ENCODE data around the gene RETREG1.

GRCh38 chr5:16461026-16461425, 155.8 kb downstream of the RETREG1 start:
- TF ChIP-seq EZH2 (IDR thresholded peaks at IDR 0.05; ENCODE audit: borderline replicate concordance, low read length) (no peak), CTCF (IDR thresholded peaks at IDR 0.05; ENCODE audit: low read length) (no peak)
